Keratinocyte (primary cell): ENCODE data around the gene CELSR1. TPM values are rescaled to one million over a fixed set of nuclear protein-coding genes. Genes with fewer than 3 reads are reported as not detected.

ENCODE experiments used
- DNase-seq: peaks from one replicate; pipeline ENCODE4 v3.0.0-alpha.2; 2011; ENCODE audit warnings: low read depth, missing footprints, low spot score
- FAIRE-seq: peaks from 2 replicates; lab custom pipeline; 2011; peaks lifted over from hg19 to GRCh38; lab: Jason Lieb, UNC
- H2AFZ ChIP-seq: 2 replicates; pipeline ENCODE4 v1.6.0; 2012; ENCODE audit warnings: low read length, control low read depth, inconsistent platforms; ENCODE audit not compliant: control insufficient read depth
- H3K27ac ChIP-seq: 2 replicates; pipeline ENCODE4 v1.5.1; 2011; ENCODE audit warnings: low read length; ENCODE audit not compliant: control insufficient read depth, insufficient read depth
- H3K27me3 ChIP-seq: 3 replicates; pipeline ENCODE4 v1.6.0; 2011; ENCODE audit warnings: low read length; ENCODE audit not compliant: control insufficient read depth, insufficient read depth; ENCODE audit errors: extremely low read depth
- H3K36me3 ChIP-seq, 2 experiments: 2 replicates in 1 of 2; 3 replicates in 1 of 2; pipeline ENCODE4 v1.5.1; 2011; ENCODE audit warnings: low read length in 2 of 2, mild to moderate bottlenecking in 1 of 2; ENCODE audit not compliant: control insufficient read depth in 2 of 2, insufficient read depth in 2 of 2; ENCODE audit errors: extremely low read depth in 1 of 2
- H3K4me1 ChIP-seq: 3 replicates; pipeline ENCODE4 v1.5.1; 2011; ENCODE audit warnings: low read length; ENCODE audit not compliant: control insufficient read depth, insufficient read depth; ENCODE audit errors: extremely low read depth
- H3K4me2 ChIP-seq: 3 replicates; pipeline ENCODE4 v1.6.0; 2011; ENCODE audit warnings: low read depth, low read length; ENCODE audit not compliant: control insufficient read depth, insufficient read depth; ENCODE audit errors: extremely low read depth
- H3K4me3 ChIP-seq, 3 experiments: fragments of 200-600 bp in 1 of 3; sonication (generic) in 1 of 3; 2 replicates in 2 of 3; 3 replicates in 1 of 3; pipeline ENCODE4 v1.5.1; 2011 to 2016; ENCODE audit warnings: low read length in 3 of 3, mild to moderate bottlenecking in 3 of 3, control low read depth in 2 of 3, inconsistent platforms in 1 of 3, low read depth in 1 of 3, mixed read lengths in 1 of 3, mixed run types in 1 of 3, moderate library complexity in 1 of 3; ENCODE audit not compliant: control insufficient read depth in 2 of 3, insufficient read depth in 2 of 3; ENCODE audit errors: extremely low read depth in 1 of 3
- H3K79me2 ChIP-seq: 2 replicates; pipeline ENCODE4 v1.6.0; 2012; ENCODE audit warnings: low read length; ENCODE audit not compliant: control insufficient read depth, insufficient read depth
- H3K9ac ChIP-seq: 3 replicates; pipeline ENCODE4 v1.6.0; 2011; ENCODE audit warnings: low read length; ENCODE audit not compliant: control insufficient read depth, insufficient read depth; ENCODE audit errors: extremely low read depth
- H3K9me1 ChIP-seq: 3 replicates; pipeline ENCODE4 v1.6.0; 2011; ENCODE audit warnings: low read length; ENCODE audit not compliant: control insufficient read depth, insufficient read depth; ENCODE audit errors: extremely low read depth
- H3K9me3 ChIP-seq: 2 replicates; pipeline ENCODE4 v1.5.1; 2012; ENCODE audit warnings: low read depth, low read length; ENCODE audit not compliant: control insufficient read depth
- H4K20me1 ChIP-seq: 3 replicates; pipeline ENCODE4 v1.6.0; 2011; ENCODE audit warnings: low read length; ENCODE audit not compliant: control insufficient read depth, insufficient read depth; ENCODE audit errors: extremely low read depth
- CTCF ChIP-seq, 3 experiments: IDR thresholded peaks in 1 of 3; conservative IDR thresholded peaks in 1 of 3; optimal IDR thresholded peaks in 1 of 3; 2 replicates in 2 of 3; 3 replicates in 1 of 3; pipeline versions ENCODE3 to v1.5.1; 2011; ENCODE audit warnings: low read length in 3 of 3, mild to moderate bottlenecking in 3 of 3, moderate library complexity in 2 of 3, control low read depth in 1 of 3, inconsistent platforms in 1 of 3; ENCODE audit not compliant: insufficient read depth in 2 of 3; ENCODE audit errors: extremely low read depth in 1 of 3
- EZH2 ChIP-seq: IDR thresholded peaks from one replicate; pipeline ENCODE4 v1.6.1; 2012; ENCODE audit warnings: inconsistent platforms, mild to moderate bottlenecking, low read length, moderate library complexity
- dilution Hi-C: fragments of 300-500 bp; cut with MboI; formaldehyde crosslinking; loops from one replicate; pipeline ENCODE4 v1.7.0; 2020; ENCODE audit warnings: low sequenced_read_pairs; ENCODE audit not compliant: extremely low pct_ligation_motif_present
- polyA plus RNA-seq, 5 experiments: library from polyadenylated mRNA; depleted of rRNA in 3 of 5; stranded (reverse) in 3 of 5; stranded (forward) in 1 of 5; unstranded in 1 of 5; fragments of >200 nt; gene quantifications; 1 replicate in 1 of 5; 2 replicates in 3 of 5; 3 replicates in 1 of 5; pipeline versions ENCODE4 v1.2.1 to v1.2.3, GENCODE V29; 2011 to 2012; ENCODE audit warnings: missing spikeins in 2 of 5, low read depth in 1 of 5, low replicate concordance in 1 of 5

CELSR1 gene
- polyA plus RNA-seq, 1 donor (not counting 4 experiments of a cell fraction or from before 2014, with no cell fraction given), result 16.1 TPM

- H3K27ac ChIP-seq, result no peak overlapping the region
- H3K4me3 ChIP-seq, result no peak overlapping the region
- peaks cover 3% of the 10 kb centered on the region for H3K79me2 ChIP-seq
- peaks cover 3% of the 10 kb centered on the region for H3K4me1 ChIP-seq
- H3K9me3 ChIP-seq, result no peaks in the 10 kb centered on the region
- no peaks in the 10 kb centered on the region for H3K9me1 ChIP-seq
- H2AFZ ChIP-seq, result no peak overlapping the region
- H3K9ac ChIP-seq, result no peak overlapping the region
- H3K4me2 ChIP-seq, result no peak overlapping the region
- dilution Hi-C loops, result no loop called here
- no peaks in the 10 kb centered on the region for H3K27me3 ChIP-seq
- TF ChIP-seq CTCF (optimal IDR thresholded peaks at IDR 0.05 in 1 of 3, IDR thresholded peaks at IDR 0.05 in 1 of 3, conservative IDR thresholded peaks at IDR 0.05 in 1 of 3; ENCODE audit: extremely low read depth in 1 of 3, insufficient read depth in 2 of 3, low read length in 3 of 3), result no peak
- no peak for TF ChIP-seq EZH2
- no peaks in the 10 kb centered on the region for H4K20me1 ChIP-seq
- H3K36me3 ChIP-seq, result peaks cover 0 to 1% of the 10 kb centered on the region in 2 experiments
- DNase-seq, result no peak
- peak; percentile 65 for FAIRE-seq
Measured at GRCh38 chr22:46491946-46492345, 45.5 kb downstream of the CELSR1 start.

GRCh38 chr22:46490538-46490937 is 46.9 kb downstream of the CELSR1 start:
- no peak for TF ChIP-seq EZH2
- no peak for TF ChIP-seq CTCF (optimal IDR thresholded peaks at IDR 0.05 in 1 of 3, IDR thresholded peaks at IDR 0.05 in 1 of 3, conservative IDR thresholded peaks at IDR 0.05 in 1 of 3; ENCODE audit: extremely low read depth in 1 of 3, insufficient read depth in 2 of 3, low read length in 3 of 3)
- Histone ChIP-seq H3K9me3 (no peaks in the 10 kb centered on the region), H3K27me3 (no peaks in the 10 kb centered on the region), H3K79me2 (peaks cover 3% of the 10 kb centered on the region), H4K20me1 (no peaks in the 10 kb centered on the region), H3K4me3 (no peak overlapping the region), H3K27ac (no peak overlapping the region), H3K36me3 (peaks cover 0 to 1% of the 10 kb centered on the region in 2 experiments), H3K9me1 (no peaks in the 10 kb centered on the region), H3K9ac (no peak overlapping the region), H3K4me2 (no peak overlapping the region), H2AFZ (no peak overlapping the region), H3K4me1 (peaks cover 8% of the 10 kb centered on the region)
- DNase-seq (no peak), FAIRE-seq (no peak)
- dilution Hi-C loops, result no loop called here
